Stimulated activated CD4-positive, alpha-beta T cell treated with anti-CD3 and anti-CD28 coated beads, Interleukin-4, amount 100 ng/mL, for 4 hours (primary cell): ENCODE measurements around the gene CAPN1.
"Not testable (repeated sequence)": the region's sequence is repeated elsewhere in the genome, so short reads cannot be mapped to it uniquely, and the experiment has no call there.

Source experiments
- DNase-seq, 2 experiments: peaks; one replicate each; pipeline ENCODE4 v3.0.0-alpha.2; 2020

The CAPN1 gene

DNA sequence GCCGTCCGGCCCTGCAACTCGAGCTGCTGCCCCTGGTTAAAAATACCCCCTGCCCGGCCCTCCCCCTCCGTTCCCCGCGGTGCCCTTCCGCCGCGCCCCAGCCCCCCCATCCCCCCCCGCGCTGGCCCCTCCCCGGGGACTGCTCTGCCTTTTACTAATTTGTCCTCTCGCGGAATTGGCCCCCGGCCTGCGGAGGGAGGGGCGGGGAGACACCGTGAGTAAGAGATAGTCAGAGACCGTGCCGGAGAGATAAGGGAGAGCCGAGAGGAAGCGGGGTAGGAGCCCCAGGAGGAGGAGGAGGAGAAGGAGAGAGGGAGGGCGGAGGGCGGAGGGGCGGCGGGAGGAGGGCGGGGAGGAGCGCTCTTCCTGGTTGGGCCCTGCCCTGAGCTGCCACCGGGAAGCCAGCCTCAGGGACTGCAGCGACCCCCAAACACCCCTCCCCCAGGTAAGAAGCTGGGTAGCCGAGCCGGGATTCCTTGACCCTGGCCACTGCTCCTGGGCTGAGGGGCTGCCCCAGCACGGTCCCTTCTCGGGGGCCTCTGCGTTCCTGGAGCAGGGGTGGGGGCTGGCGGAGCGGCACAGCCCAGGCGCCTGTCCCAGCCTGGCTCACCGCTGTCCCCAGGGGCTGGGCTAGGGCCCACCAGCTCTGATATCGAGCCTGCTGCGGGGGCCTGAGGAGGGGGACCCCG lies at the start of gene CAPN1:
Gene CAPN1 (plus strand): TSS at position 360 of the 689 bp plus-strand sequence. CDS start 774 bp downstream, outside the sequence.
- peak; percentile 69 to 75 for DNase-seq

DNA sequence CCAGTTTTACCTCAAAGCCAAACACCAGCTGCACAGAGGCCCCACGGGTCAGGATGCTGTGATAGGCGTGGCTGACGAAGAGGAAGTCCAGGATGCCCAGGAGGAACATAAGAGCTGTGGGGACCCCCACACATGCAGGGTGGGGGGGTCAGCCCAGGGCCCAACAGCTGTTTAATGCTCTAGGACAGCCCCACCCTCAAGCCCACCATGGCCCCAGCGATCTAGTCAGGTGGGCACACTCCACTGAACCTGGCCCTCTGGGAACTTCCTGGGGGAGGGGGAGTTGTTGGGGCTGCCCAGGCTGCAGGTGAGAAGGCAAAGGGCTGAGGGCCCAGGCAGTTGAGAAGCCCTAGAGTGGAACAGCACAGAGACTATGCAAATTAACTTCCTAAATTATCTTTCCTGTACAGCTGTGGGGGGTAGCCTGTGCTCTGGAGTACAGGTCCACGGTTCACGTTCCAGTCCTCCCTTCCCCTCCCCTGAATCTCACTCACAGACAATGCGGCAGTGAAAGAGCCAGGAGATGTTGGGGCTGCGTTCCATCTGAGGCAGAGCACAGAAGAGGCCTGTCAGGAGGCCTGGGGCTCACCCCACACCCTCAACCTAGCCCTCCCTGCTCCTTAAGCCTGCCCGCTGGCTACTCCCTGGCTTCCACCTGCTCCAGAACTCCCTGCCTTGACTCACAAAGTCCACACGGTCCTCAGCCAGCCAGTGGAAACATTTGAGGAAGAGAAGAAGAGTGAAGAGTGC lies 49.3 kb upstream of the CAPN1 start:
- DNase-seq, result no peak

DNA sequence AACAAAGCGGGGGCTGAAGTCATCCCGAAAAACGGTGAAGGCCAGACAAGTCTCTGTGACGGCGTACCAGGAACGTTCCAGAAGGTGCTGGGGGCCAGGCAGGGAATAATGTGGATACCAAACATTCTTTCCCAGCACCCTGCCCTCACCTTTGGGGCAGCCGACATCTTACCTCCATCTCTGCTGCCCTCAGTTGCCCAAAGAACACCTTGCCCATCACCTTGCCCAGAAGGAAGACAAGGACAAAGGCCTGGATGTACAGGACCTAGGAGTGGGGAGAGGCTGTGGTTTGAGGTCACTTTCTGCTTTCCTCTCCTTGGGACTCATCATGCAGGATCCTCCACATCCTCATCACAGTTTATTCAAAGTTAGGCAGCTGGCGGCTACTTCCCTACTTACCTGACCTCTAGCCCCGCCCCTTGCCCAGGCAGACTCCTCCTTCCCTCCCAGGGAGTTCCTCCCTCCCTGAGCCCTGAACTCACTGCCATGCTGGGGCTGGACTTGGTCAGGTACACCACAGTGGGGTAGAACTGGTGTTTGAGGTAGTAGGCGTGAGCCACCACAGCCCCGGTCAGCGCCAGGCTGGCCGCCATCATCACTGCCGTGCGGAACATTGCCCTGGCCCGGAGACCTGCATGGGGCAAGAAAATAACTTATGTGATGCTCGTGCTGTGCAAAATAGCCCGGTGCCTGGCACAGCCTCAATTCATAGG lies 48.6 kb upstream of the CAPN1 start:
- DNase-seq, result peak; percentile 49 to 62

DNA sequence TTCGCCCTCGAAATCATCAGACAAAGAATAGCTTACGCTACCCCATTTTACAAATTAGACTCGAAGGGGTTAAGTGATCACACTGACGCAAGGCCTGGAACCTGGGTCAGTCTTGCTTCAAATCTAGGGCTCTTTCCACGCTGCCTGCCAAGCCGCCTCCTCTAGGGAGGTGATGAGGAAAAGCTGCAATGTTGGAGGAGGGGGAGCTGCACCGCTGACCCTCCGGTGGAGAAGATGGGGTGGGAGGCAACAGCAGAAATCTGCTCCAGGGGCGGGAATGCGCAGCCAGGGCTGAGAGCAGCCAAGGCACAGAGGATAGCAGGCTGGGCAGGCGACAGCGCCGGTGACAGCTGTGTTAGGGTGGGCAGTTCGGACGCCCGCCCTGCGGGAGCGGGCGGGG lies 48.0 kb upstream of the CAPN1 start:
- no peak for DNase-seq

DNA sequence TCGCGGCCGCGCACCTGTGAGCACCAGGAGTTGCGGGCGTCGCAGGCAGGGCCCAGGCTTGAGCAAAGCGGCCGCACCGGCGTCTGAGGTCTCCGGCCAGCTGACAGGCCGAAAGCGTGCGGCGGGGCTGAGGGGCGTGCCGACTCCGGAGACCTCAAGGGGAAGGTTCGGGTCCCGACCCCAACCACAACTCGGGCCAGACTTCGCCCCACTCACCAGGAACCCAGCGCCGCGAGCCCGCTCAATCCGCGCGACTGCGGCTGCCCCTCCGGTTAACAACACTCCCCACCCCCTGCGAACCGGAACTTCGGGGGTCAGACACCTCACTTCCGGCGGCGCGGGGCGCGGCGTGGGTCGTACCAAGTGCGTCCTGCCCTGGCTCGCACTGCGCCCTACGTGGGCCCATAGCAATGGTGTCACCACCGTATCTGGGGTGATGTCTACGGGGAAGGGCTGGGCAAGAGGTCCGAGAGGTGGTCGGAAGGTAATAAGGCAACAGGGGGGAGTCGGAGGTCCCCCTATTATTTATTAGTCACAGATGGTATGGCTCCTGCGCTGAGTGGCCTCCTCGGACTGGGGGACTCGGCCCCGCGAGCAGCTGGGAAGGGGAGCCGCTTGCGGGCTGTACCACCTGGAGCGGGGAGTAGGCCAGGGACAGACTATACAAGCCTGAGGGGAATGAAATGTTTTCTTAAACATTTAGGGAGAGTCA lies 47.3 kb upstream of the CAPN1 start, which contains the start of gene SYVN1:
Gene SYVN1 (minus strand): TSS at position 280 of the 712 bp plus-strand sequence. CDS start 918 bp downstream, outside the sequence.
- DNase-seq, result peak; percentile 89 to 91

DNA sequence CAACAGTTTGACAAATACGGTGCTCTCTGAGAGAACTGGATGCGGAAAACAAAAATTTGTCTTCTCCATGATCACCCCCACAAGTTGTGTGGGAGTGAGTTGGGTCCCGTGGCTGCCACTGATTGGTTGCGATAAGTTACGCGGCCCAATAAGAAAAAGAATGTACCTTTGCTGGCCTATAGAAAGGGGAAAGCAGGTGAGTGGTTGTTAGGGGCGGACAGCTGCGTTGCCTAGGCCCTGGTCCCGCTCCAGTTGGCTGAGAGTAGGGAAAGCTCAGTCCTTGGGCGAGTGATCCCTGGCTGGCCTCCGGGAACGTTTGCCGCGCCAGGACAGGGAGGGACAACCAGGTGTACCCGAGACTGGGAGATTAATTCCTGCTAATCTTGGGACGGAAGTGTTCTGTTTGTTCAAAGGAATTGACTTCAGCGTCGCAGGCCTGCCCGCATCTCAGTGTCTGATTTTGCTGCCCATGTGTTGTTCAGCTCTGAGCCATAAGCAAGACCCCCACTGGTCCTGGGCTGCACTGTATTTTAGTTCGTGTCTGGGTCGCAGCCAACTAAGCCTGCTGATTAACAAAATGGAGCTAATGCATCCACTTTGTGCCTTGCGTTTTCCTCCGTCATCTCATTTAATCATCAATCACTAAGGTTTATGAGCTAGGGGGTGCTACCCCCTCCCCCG lies 46.6 kb upstream of the CAPN1 start:
- DNase-seq, result peak; percentile 64 to 85

DNA sequence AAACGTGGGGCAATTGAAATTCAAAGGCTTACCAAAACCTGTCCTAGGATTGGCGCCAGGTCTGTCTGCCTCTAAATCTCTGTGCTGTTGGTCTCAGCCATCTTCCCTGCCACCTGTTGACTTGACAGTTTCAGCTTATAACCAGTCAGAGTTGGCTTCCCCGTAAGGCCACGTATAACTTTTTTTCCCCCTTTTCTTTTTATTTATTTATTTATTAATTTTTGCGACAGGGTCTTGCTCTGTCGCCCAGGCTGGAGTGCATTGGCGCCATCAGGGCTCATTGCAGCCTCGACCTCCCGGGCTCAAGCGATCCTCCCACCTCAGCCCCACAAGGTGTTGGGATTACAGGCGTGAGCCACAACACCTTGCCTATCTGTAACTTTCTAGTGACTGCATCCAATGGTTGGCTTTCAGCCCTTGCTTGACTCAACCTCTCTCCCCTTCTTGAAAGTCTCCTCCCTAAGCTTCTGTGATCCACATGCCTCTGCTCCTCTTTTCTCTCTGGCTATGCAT lies 46.0 kb upstream of the CAPN1 start:
- DNase-seq, result no peak

DNA sequence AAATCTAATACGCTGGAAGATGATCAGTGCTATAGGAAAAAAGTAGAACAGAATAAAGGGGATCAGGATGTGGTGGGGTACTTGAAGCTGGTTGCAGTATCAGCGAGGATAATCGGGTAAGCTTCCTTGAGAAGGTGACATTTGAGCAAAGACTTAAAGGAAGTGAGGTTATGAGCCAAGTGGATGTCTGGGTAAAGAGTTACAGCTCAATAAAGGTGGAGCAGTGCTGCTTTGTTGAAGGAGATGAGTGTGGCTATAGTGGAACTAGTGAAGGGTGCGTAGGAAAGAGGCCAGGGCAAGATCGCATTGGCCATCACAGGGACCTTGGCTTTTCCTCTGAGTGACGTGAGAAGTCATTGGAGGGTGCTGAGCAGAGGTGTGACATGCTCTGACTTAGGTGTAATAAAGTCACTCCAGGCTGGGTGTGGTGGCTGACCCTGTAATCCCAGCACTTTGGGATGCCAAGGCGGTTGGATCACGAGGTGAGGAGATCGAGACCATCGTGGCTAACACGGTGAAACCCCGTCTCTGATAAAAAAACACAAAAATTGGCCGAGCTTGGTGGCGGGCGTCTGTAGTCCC lies 45.1 kb upstream of the CAPN1 start:
- no peak for DNase-seq

DNA sequence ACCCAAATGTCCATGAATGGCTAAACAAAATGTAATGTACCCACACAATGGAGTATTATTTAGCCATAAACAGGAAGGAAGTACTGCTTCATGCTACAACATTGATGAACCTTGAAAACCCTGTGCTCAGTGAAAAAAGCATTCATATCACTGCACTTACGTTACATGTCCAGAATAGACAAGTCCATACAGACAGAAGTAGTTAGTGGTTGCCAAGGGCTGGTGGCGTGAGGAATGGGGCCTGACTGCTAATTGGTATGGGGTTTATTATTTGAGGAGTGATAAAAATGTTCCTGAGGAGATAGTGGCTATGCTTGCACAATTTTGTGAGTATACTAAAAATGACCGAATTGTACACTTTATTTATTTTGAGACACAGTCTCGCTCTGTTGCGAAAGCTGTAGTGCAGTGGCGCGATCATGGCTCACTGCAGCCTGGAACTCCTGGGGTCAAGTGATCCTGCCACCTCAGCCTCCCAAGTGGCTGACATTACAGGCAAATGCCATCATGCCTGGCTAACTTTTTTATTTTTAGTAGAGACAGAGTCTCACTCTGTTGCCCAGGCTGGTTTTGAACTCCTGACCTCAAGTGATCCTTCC lies 39.7 kb upstream of the CAPN1 start:
- no peak for DNase-seq

DNA sequence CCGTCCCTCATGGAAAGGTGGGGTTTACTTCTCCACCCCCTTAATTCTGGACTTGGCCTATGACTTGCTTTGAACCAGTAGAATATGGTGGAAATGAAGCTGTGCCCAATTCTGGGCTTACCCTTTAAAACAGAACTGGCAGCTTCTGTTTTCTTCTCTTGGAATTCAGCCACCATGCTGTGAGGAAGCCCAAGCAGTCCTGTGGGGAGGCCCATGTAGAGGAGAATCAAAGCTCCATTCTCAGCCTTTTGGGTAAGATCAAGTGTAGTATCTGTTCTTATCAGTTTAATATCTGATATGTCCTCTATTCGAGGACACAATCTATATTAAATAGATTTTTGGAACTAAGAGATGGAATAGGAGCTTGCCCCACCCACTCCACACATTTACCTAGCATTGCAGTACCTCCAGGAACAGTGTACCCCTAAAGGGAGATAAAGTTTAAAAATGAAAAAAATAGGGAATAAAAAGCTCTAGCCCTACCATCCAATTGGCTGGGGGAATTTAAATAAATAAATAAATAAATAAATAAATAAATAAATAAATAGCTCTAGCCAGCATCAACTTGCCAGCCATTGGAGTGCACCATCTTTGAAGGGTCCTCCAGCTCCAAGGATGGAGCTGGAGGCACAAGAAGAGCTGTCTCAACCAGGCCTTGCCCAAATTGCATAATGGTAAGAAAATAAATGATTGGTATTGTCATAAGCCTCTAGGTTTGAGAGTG lies 34.2 kb upstream of the CAPN1 start:
- no peak for DNase-seq

DNA sequence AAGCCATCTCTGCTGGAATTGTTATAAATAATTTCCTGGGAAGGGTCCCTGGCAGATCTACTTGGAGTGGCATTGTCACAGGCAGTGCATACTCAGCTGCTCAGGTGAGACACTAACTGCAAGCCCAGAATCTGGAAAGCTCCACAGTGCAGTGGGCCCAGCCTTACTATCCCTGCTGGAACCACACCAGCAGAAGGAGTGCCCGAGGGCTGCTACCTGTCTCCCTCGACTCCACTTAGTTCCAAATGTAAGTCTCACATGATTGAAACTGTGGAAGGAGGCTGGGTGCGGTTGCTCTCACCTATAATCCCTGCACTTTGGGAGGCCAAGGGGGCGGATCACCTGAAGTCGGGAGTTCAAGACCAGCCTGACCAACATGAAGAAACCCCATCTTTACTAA lies 33.1 kb upstream of the CAPN1 start:
- DNase-seq, result no peak

DNA sequence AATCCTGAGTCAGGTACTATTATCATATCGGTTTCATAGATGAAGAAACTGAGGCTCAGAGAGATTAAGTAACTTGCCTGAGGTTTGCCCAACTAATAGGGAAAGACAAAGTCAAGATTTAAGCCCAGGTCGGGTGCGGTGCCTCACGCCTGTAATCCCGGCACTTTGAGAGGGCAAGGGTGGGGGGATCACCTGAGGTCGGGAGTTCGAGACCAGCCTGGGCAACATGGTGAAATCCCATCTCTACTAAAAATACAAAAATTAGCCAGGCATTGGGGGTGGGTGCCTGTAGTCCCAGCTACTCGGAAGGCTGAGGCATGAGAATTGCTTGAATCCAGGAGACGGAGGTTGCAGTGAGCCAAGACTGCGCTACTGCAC lies 31.6 kb upstream of the CAPN1 start:
- DNase-seq, result not testable (repeated sequence)

DNA sequence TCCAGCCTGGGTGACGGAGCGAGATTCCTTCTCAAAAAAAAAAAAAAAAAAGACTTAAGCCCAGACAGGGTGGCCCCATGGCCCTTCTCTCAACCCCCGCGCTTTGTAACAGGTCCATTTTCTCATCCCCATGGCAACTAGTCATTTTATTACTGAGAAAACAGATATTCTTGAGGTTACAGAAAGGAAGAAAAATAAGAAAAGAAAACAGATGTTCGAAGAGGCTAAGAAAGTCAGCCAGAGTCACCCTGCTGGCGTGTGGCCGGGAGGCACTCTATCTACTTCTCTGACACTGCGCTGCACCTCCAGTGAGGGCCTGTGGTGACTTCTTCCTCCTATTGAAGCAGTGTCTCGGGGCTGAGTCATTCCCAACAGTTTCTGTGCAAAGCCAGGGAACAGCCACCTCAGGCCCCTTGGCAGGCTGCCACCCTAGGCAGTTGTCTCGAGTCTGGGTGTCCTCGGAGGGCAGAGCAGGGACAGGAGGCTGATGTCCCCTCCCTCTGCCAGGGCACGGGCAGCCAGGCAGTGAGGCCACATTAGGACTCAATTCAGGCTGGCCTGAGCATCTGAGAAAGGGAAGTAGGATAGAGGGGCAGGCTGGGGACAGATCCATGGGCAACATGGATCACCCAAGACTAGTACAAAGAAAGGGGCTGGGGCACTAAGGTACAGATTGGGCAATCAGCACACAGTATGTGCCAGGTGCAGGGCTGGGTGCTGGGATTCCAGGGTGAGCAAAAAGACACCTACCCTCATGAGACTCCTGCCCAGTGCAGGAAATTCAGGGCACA lies 31.0 kb upstream of the CAPN1 start:
- DNase-seq, result no peak

DNA sequence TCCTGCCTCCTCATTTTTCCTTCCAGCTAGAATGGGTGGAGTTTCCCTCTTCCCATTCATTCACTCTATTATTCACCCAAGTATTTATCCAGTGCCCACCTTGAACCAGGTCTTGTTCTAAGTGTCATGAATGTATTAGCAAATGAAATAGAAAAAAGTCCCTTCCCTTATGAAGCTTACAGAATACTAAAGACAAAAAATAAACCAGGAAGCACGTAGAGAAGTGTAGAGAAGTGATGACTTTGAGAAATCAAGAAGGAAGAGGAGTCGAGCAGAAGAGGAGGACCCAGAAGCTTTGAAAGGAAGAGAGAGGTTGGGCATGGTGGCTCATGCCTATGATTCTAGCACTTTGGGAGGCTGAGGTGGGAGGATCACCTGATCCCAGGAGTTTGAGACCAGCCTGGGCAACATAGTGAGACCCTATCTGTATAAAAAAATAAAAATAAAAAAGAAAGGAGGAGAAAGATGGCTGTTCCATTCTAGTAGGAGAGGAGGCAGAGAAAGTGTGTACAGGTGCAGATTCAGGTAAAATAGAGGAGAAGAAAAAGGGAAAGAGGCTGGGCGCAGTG lies 30.3 kb upstream of the CAPN1 start:
- DNase-seq, result no peak

DNA sequence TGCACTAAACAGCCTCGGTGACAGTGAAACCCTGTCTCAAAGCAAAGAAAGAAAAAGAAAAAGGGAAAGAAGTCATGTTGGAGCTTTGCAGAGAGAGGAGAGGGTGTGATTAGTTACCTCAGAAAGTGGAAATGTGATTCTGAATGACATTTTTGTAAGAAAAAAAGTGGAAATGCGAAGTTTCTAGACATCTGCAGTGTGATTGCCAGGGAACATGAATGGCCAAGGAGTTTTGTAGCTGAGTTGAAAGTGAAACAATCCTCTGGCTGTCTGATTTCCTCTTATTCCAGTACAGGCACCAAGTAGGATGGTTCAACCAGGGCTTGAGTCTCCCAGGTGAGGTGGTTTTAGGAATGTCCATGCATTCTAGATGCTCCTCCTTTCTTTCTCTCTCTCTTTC lies 29.6 kb upstream of the CAPN1 start:
- DNase-seq, result no peak

DNA sequence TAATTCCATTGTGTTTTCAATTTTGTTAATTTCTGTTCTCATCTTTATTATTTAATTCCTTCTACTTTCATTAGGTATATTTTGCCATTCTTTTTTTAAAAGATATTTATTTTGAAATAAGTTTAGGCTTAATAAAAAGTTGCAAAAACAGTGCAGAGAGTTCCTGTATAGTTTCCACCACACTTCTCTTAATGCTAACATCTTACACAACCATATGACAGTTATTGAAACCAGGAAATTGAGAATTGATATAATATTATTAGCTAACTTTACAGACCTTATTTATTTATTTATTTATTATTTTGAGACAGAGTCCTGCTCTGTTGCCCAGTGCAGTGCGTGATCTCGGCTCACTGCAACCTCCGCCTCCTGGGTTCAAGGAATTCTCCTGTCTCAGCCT lies 25.5 kb upstream of the CAPN1 start:
- DNase-seq, result no peak

DNA sequence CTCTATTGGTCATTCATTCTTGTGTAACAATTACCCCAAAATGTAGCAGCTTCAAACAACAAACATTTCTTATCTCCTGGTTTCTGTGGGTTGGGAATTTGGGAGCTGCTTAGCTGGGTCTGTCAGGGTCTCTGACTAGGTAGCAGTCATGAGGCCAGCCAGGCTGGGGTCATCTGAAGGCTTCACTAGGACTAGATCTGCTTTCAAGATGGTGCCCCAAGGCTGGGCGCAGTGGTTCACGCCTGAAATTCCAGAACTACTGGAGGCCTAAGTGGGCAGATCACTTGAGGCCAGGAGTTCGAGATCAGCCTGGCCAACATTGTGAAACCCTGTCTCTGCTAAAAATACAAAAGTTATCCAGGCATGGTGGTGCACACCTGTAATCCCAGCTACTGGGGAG lies 24.8 kb upstream of the CAPN1 start:
- no peak for DNase-seq

DNA sequence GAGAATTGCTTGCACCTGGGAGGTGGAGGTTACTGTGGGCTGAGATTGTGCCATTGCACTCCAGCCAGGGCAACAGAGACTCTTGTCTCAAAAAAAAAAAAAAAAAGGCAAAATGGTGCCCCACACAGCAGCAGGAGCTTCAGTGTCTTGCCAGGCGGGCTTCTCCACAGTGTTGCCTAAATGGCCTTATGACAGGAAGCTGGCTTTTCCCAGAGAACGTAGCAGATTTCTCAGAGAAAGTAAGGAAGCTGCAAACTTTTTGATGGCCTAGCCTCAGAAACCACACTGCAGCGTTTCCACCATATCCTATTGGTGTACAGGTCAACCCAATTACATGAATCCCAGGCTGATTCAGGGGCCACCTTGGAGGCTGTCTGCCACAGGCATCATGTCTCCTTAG lies 24.4 kb upstream of the CAPN1 start:
- DNase-seq, result no peak

DNA sequence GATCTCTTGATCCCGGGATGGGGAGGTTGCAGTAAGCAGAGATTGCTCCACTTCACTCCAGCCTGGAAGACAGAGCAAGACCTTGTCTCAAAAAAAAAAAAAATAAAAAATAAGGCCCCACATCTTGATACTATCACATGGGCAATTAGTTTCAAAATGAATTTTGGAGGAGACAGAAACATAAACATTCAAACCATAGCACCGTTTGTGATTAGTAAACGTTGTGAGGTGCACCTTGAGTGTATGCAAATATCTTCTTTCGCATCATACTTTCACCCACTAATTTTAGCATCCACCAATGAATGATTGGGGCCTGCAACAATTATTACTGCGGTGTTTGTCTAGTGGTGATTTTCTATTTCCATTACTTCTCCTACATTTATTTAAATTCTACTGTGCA lies 22.7 kb upstream of the CAPN1 start:
- no peak for DNase-seq

DNA sequence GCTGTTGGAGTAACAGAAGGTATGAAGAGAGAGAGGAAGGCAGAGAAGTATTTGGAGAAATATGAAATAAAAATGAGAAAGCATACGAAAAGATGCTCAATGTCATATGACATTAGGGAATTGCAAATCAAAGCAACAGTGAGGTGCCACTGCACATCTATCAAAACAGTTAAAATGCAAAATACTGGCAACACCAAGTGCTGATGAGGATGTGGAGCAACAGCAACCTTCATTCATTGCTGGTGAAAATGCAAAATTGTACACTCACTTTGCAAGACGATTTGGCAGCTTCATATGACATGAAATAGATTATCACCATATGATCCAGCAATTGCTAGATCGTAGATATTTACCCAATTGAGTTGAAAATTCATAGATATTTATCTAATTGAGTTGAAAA lies 21.1 kb upstream of the CAPN1 start:
- no peak for DNase-seq
